ENCODE results near the gene GPBP1L1. TPM values are rescaled to one million over a fixed set of nuclear protein-coding genes. Genes with fewer than 3 reads are reported as not detected.

Gene GPBP1L1
- total and polyA plus RNA-seq, 4 donors, result 40.4 to 153 (median 80.5) TPM

- peaks cover 0 to 22% (median 0%) of the 10 kb centered on the region in 5 donors for H3K4me1 ChIP-seq (ENCODE audit: control insufficient read depth in 5 of 5, insufficient read depth in 5 of 5, low read length in 5 of 5)
- H3K36me3 ChIP-seq (ENCODE audit: control insufficient read depth in 4 of 4, insufficient read depth in 4 of 4, low read length in 4 of 4), result no peaks in the 10 kb centered on the region
- WGBS, 2 donors, result 68 to 93% methylated on average over 2 of the region's 2 CpGs
- no peak for TF ChIP-seq CTCF (IDR thresholded peaks at IDR 0.05; ENCODE audit: control extremely low read depth, extremely low read depth)
- no peaks in the 10 kb centered on the region for H3K27me3 ChIP-seq (ENCODE audit: control insufficient read depth in 3 of 3, insufficient read depth in 3 of 3, low read length in 2 of 3)
- ATAC-seq (ENCODE audit: insufficient read depth, low FRiP score) (no peak), DNase-seq (no peak)
- H3K27ac ChIP-seq (ENCODE audit: low read depth in 1 of 2, low read length in 1 of 2), result no peak overlapping the region
- H3K4me3 ChIP-seq, result no peak overlapping the region
- no peaks in the 10 kb centered on the region for H3K9me3 ChIP-seq (ENCODE audit: control insufficient read depth in 4 of 4, insufficient read depth in 3 of 4, low read length in 3 of 4)
- no peak overlapping the region for H3K9ac ChIP-seq (ENCODE audit: insufficient read depth in 1 of 2, low read length in 2 of 2)
These were observed 19.5 kb downstream of the GPBP1L1 start for GRCh38 chr1:45666836-45667235.

GRCh38 chr1:45660336-45660735 lies 26.0 kb downstream of the GPBP1L1 start:
- DNase-seq, result no peak
- H3K9me3 ChIP-seq (ENCODE audit: control insufficient read depth in 4 of 4, insufficient read depth in 3 of 4, low read length in 3 of 4), result no peaks in the 10 kb centered on the region
- H3K27me3 ChIP-seq (ENCODE audit: control insufficient read depth in 3 of 3, insufficient read depth in 3 of 3, low read length in 2 of 3), result no peaks in the 10 kb centered on the region
- no peak for ATAC-seq (ENCODE audit: insufficient read depth, low FRiP score)
- no peaks in the 10 kb centered on the region for H3K4me1 ChIP-seq (ENCODE audit: control insufficient read depth in 5 of 5, insufficient read depth in 5 of 5, low read length in 5 of 5)
- WGBS, 2 donors, result 55 to 60% methylated on average over 2 of the region's 2 CpGs
- no peak for TF ChIP-seq CTCF (IDR thresholded peaks at IDR 0.05; ENCODE audit: control extremely low read depth, extremely low read depth)
- H3K4me3 ChIP-seq, result no peak overlapping the region
- peaks cover 12 to 30% (median 20%) of the 10 kb centered on the region in 4 donors for H3K36me3 ChIP-seq (ENCODE audit: control insufficient read depth in 4 of 4, insufficient read depth in 4 of 4, low read length in 4 of 4)
- no peak overlapping the region for H3K27ac ChIP-seq (ENCODE audit: low read depth in 1 of 2, low read length in 1 of 2)
- no peak overlapping the region for H3K9ac ChIP-seq (ENCODE audit: insufficient read depth in 1 of 2, low read length in 2 of 2)

GRCh38 chr1:45659222-45659621 lies 27.1 kb downstream of the GPBP1L1 start:
- Histone ChIP-seq H3K27me3 (ENCODE audit: control insufficient read depth in 3 of 3, insufficient read depth in 3 of 3, low read length in 2 of 3) (no peaks in the 10 kb centered on the region), H3K27ac (ENCODE audit: low read depth in 1 of 2, low read length in 1 of 2) (no peak overlapping the region), H3K9me3 (ENCODE audit: control insufficient read depth in 4 of 4, insufficient read depth in 3 of 4, low read length in 3 of 4) (no peaks in the 10 kb centered on the region), H3K36me3 (ENCODE audit: control insufficient read depth in 4 of 4, insufficient read depth in 4 of 4, low read length in 4 of 4) (peaks cover 23 to 39% (median 27%) of the 10 kb centered on the region in 4 donors), H3K4me1 (ENCODE audit: control insufficient read depth in 5 of 5, insufficient read depth in 5 of 5, low read length in 5 of 5) (no peaks in the 10 kb centered on the region), H3K9ac (ENCODE audit: insufficient read depth in 1 of 2, low read length in 2 of 2) (no peak overlapping the region), H3K4me3 (no peak overlapping the region)
- no peak for TF ChIP-seq CTCF (IDR thresholded peaks at IDR 0.05; ENCODE audit: control extremely low read depth, extremely low read depth)
- ATAC-seq (ENCODE audit: insufficient read depth, low FRiP score) (no peak), DNase-seq (no peak)
- WGBS, 2 donors, result 97 to 98% methylated on average over 2 of the region's 2 CpGs

- no peak for ATAC-seq (ENCODE audit: insufficient read depth, low FRiP score)
These were observed 28.2 kb downstream of the GPBP1L1 start for GRCh38 chr1:45658171-45658570.

More at GRCh38 chr1:45658171-45658570, 28.2 kb downstream of the GPBP1L1 start:
- WGBS, 2 donors, result 81 to 89% methylated on average over 2 of the region's 2 CpGs
- Histone ChIP-seq H3K9ac (ENCODE audit: insufficient read depth in 1 of 2, low read length in 2 of 2) (no peak overlapping the region), H3K9me3 (ENCODE audit: control insufficient read depth in 4 of 4, insufficient read depth in 3 of 4, low read length in 3 of 4) (no peaks in the 10 kb centered on the region), H3K4me1 (ENCODE audit: control insufficient read depth in 5 of 5, insufficient read depth in 5 of 5, low read length in 5 of 5) (no peaks in the 10 kb centered on the region), H3K36me3 (ENCODE audit: control insufficient read depth in 4 of 4, insufficient read depth in 4 of 4, low read length in 4 of 4) (peaks cover 25 to 42% (median 31%) of the 10 kb centered on the region in 4 donors), H3K27me3 (ENCODE audit: control insufficient read depth in 3 of 3, insufficient read depth in 3 of 3, low read length in 2 of 3) (no peaks in the 10 kb centered on the region), H3K4me3 (no peak overlapping the region), H3K27ac (ENCODE audit: low read depth in 1 of 2, low read length in 1 of 2) (no peak overlapping the region)
- no peak for DNase-seq
- no peak for TF ChIP-seq CTCF (IDR thresholded peaks at IDR 0.05; ENCODE audit: control extremely low read depth, extremely low read depth)

Measured in lung (tissue), 12 donors.